ENCODE measurements around the gene C2CD4B.

Gene C2CD4B

GRCh38 chr15:62119227-62119864 lies 45.7 kb downstream of the C2CD4B start:
- DNase-seq (ENCODE audit: low read depth in 2 of 2) = no peak

GRCh38 chr15:62118520-62119226 lies 46.4 kb downstream of the C2CD4B start:
- DNase-seq (ENCODE audit: low read depth in 2 of 2) = no peak

- no peak for DNase-seq (ENCODE audit: low read depth in 2 of 2)
Observed at GRCh38 chr15:62115847-62116246, 49.2 kb downstream of the C2CD4B start.

Measured in activated CD8-positive, alpha-beta memory T cell treated with anti-CD3 and anti-CD28 coated beads for 4 hours (primary cell).